ENCODE data around the gene INTS14.
A peak's percentile ranks its signal among the peaks of the same experiment; 100 is the strongest.

INTS14 gene

DNA sequence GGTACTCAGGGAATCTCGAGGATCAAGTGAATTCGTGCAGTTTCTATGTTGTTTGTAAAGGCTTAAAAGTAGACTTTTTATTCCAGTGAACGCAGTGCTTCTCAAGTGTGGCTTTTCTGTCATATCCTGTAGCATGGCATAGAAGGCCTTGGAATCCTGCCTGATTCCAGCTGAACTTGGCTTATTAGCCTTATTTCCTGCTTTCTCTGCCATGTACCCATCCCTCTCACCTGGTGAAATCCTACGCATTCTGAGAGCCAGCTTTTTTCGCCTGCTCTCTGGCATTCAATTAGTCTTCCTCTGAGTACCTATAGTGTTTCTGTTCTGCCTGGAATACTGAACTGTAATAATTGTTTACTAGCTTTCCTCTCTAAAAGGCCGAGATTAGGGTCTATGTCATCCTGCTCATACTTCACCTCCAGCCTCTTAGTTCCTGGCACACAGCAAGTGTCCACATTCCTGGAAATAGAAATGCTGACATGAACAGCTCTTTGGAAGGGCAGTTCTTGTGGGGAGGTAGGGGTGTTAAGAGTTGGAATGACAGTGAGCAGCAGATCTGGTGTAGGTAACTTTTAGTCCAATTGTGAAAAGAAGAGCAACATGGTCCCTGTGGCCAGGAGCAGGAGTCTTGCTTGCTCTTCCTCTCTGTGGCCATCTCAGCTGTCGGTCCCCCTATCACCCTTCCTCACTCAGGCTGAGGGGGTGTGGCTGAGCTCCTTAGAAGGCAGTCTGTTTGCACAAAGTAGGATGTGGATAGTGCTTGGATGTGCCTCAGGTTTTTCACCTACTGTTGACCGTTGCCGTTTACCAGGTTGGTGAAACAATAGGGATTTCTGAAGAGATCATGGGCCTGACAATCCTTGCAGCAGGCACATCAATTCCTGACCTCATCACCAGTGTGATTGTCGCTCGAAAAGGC, 41.2 kb upstream of the INTS14 start:
- TF ChIP-seq POLR2AphosphoS5 (IDR thresholded peaks at IDR 0.05; ENCODE audit: low read depth) (0 out of 2 replicates have a peak, but pooled peaks have one; percentile 7), CTCF (IDR thresholded peaks at IDR 0.05; ENCODE audit: insufficient read depth, low read length) (no peak)
- H3K4me3 ChIP-seq (replicated peaks; ENCODE audit: insufficient read depth, low read length) = no peak overlapping the region
- H3K27me3 ChIP-seq (ENCODE audit: insufficient read depth, poor library complexity, severe bottlenecking) = no peaks in the 10 kb centered on the region
- DNase-seq (ENCODE audit: low read depth in 1 of 2, low spot score in 1 of 2) = no peak
- H3K27ac ChIP-seq (replicated peaks) = no peak overlapping the region

DNA sequence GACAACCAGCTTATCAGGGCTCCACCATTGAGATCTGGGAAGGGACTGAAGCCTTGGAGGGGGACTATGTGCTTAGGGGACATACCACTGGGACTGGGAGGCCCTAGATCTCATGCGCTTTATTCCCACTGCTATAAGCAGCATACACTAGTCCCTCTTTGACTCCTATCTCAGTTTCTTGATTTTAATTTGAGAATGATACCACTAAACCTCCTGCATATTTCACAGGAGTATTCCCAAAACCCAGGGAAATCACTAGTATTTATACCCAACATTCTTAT, 40.1 kb upstream of the INTS14 start:
- Histone ChIP-seq H3K4me3 (replicated peaks; ENCODE audit: insufficient read depth, low read length) (no peak overlapping the region), H3K27ac (replicated peaks) (no peak overlapping the region), H3K27me3 (ENCODE audit: insufficient read depth, poor library complexity, severe bottlenecking) (no peaks in the 10 kb centered on the region)
- TF ChIP-seq, protein P1, sequence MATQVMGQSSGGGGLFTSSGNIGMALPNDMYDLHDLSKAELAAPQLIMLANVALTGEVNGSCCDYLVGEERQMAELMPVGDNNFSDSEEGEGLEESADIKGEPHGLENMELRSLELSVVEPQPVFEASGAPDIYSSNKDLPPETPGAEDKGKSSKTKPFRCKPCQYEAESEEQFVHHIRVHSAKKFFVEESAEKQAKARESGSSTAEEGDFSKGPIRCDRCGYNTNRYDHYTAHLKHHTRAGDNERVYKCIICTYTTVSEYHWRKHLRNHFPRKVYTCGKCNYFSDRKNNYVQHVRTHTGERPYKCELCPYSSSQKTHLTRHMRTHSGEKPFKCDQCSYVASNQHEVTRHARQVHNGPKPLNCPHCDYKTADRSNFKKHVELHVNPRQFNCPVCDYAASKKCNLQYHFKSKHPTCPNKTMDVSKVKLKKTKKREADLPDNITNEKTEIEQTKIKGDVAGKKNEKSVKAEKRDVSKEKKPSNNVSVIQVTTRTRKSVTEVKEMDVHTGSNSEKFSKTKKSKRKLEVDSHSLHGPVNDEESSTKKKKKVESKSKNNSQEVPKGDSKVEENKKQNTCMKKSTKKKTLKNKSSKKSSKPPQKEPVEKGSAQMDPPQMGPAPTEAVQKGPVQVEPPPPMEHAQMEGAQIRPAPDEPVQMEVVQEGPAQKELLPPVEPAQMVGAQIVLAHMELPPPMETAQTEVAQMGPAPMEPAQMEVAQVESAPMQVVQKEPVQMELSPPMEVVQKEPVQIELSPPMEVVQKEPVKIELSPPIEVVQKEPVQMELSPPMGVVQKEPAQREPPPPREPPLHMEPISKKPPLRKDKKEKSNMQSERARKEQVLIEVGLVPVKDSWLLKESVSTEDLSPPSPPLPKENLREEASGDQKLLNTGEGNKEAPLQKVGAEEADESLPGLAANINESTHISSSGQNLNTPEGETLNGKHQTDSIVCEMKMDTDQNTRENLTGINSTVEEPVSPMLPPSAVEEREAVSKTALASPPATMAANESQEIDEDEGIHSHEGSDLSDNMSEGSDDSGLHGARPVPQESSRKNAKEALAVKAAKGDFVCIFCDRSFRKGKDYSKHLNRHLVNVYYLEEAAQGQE (IDR thresholded peaks at IDR 0.05; ENCODE audit: insufficient replicate concordance, low read depth) = no peak
- TF ChIP-seq POLR2AphosphoS5 (IDR thresholded peaks at IDR 0.05; ENCODE audit: low read depth) (no peak; the same call in 1 of the 2 replicates), GABPA (IDR thresholded peaks at IDR 0.05; ENCODE audit: low read depth) (no peak), SPI1 (IDR thresholded peaks at IDR 0.05; ENCODE audit: borderline replicate concordance, low read depth) (no peak), CTCF (IDR thresholded peaks at IDR 0.05; ENCODE audit: insufficient read depth, low read length) (no peak)
- DNase-seq (ENCODE audit: low read depth in 1 of 2, low spot score in 1 of 2) = no peak

- TF ChIP-seq CTCF (IDR thresholded peaks at IDR 0.05; ENCODE audit: insufficient read depth, low read length) (no peak), SPI1 (IDR thresholded peaks at IDR 0.05; ENCODE audit: borderline replicate concordance, low read depth) (no peak), POLR2AphosphoS5 (IDR thresholded peaks at IDR 0.05; ENCODE audit: low read depth) (peak; percentile 34; the same call in 1 of the 2 replicates), GABPA (IDR thresholded peaks at IDR 0.05; ENCODE audit: low read depth) (no peak)
- TF ChIP-seq, protein P1 (IDR thresholded peaks at IDR 0.05; ENCODE audit: insufficient replicate concordance, low read depth) = no peak
- Histone ChIP-seq H3K27me3 (ENCODE audit: insufficient read depth, poor library complexity, severe bottlenecking) (no peaks in the 10 kb centered on the region), H3K4me3 (replicated peaks; ENCODE audit: insufficient read depth, low read length) (no peak overlapping the region), H3K27ac (replicated peaks) (no peak overlapping the region)
- DNase-seq (ENCODE audit: low read depth in 1 of 2, low spot score in 1 of 2) = no peak
These were observed 39.5 kb upstream of the INTS14 start for GRCh38 chr15:65650312-65651041.
